CD4-positive, alpha-beta T cell treated with Interleukin-2 at 100 ng/mL for 4 hours (primary cell): ENCODE data around the gene CACNA1A.
A peak's percentile ranks its signal among the peaks of the same experiment; 100 is the strongest.

ENCODE experiments used
- DNase-seq: peaks from one replicate; pipeline ENCODE4 v3.0.0-alpha.2; 2020; ENCODE audit warnings: low spot score

The CACNA1A gene

DNA sequence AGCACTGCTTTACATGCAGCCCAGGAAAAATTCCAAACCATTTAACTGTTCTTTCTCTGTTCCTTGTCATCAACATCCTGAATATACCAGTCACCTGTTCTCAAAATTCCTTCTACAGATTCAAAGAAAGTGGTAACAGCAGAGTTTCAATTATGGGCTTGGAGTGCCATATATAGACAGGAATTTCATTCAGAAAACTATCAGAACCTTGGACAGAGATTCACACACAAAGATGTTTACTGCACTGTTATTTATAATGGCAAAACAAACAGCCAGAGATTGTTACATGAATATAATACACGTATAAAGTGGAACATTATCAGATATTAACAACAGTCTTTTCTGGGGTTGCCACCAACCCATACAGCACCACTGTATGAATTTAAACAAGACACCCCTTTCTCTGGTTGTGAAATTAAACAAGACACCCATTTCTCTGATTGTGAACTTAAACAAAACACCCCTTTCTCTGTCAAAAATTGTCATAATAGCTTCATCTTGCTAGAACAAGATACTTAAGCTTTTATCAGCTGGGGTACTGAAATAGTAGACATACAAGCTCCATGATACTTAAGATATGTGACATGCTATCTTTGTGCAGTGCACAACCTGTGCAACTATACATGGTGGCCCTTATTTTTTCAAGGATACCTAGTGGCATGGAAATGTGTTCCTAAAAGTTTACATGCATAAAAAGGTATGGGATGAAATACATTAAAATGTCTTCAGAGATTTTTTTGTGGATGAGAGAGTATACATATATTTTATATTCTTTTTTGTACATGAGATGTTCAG, 12.6 kb downstream of the CACNA1A start:
- no peak for DNase-seq

DNA sequence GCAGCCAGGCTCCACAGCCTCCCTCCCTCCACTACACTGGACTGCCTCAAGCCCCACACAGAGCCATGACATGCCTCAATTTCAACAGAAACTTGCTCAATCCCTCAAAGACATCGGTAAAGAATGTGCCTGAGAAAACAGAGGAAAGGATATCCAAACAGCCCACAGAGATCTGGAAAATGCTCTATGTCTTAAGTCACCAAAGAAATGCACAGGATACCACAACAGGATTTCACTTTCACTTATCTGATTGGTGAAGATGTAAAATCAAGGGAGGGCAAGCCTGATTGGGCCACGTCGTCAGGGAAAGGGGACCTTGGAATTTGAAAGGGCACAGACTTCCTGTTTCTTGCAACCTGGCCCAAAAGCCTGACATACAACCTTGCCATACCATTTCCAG, 14.2 kb downstream of the CACNA1A start:
- DNase-seq = no peak

DNA sequence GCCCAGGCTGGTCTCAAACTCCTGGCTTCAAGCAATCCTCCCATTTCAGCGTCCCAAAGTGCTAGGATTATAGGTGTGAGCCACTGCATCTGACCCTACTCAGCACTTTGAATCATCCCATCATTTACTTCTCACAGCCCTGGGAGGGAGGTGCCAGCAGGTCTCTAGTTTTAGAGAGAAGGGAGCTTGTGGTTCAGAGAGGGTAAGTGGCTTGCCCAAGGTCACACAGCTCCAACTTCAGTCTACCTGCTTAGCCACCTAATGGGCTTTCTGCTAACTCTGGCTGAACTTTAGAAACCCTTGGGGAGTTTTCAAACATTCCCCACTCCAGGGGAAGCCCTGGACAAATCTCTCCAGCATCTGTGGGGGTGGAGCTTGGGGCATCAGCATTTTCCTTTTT, 18.3 kb downstream of the CACNA1A start:
- DNase-seq = no peak

DNA sequence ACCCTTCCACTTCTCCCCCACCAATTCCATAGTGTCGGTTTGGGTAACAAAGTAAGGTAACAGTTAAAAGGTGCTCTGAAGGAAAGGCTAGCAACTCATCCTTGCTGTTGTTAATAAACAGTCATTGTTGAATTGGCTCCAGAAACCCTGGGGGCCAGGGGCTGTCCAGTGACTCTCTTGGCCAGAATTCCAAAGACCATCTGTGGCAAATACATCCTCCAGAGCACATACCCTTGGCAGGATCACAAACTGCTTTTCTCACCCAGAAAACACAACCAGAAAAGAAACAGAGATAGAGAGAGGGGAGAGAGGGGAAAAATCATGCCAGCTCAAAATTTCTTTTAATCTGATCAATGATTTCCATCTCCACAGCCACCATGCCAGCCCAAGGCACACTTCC, 22.1 kb downstream of the CACNA1A start:
- DNase-seq = no peak

DNA sequence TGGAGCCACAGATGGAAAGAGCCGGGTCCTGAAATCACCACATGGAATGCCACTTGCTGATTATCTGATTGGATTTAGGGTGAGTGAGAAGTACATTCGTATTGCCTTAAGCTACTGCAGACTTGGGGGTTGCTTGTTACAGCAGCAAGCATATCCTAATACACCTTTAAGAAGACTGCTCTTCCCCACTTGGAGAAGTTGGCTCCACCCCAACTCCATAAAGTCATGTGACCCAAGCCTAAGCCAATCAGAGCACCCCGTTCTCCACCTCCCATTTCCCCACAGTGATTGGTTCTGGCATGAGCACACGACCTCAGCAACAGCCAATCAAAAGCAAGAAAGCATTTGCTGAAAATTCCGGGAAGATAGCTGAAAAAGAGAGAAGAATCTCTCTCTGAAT, 23.1 kb downstream of the CACNA1A start:
- DNase-seq = no peak

DNA sequence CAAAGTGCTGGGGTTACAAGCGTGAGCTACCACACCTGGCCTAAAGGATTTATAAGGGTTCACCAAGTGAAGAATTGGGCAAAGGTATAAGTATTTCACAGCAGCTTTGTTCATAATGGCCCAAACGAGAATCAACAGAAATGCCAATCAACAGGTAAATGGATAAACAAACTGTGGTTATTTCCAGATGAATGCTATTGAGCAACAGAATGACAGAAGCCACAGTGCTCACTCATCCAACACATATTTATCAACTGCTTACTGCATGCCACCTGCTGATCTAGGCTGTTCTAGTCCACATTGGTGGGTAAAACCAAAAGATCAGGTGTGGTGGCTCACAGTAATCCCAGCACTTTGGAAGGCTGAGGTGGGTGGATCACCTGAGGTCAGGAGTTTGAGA, 27.7 kb downstream of the CACNA1A start:
- DNase-seq = no peak

DNA sequence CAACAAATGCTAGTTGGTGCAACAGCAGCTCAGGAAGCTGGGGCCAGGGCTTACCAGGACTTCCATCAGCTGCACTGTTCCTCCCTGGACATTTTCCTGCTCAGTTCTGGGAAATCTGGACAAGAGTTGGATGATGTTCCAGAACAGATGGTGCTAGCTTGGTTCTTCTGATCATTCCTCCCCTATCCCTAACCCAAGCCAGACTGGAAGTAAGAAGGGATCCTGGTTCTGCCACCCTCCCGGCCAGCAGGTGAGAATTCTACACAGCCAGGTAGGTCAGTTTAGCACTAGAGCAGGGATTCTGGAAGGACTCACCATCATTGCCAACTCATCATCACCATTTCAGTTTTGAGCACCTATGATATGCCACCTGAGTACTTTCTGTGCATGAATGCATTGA, 30.2 kb downstream of the CACNA1A start:
- DNase-seq = no peak

DNA sequence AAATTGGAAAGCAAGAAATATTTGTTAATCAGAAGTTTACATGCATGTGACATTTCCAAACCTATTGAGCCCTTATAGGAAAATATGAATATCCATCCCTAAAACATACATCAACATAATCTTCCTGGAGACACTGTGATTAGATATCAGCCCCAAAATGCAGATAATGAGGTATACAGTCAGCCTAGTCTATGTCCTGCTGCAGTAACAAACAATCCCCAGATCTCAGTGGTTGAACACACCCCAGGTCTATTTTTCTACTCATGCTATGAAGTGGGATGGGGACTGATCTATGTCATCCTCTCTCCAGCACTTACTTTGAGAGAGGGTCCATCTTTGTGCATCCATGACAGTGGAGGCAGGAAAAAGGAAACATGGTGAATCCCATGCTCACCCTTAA, 31.2 kb downstream of the CACNA1A start:
- no peak for DNase-seq

DNA sequence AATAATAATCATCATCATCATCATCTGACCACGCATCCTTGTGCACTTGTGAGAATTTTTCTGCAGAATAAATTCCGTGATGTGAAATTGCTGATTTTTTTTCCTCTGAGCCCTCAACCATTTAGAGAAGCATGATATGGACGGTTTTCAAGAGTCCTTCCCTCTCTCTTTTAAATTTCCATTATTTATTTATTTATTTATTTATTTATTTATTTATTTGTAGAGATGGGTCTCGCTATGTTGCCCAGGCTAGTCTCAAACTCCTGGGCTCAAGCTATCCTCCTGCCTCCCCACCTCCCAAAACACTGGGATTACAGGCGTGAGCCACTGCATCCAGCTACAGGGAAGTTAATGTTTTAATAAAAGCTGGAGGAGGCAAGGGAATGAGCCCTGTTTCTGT, 39.6 kb downstream of the CACNA1A start:
- no peak for DNase-seq

DNA sequence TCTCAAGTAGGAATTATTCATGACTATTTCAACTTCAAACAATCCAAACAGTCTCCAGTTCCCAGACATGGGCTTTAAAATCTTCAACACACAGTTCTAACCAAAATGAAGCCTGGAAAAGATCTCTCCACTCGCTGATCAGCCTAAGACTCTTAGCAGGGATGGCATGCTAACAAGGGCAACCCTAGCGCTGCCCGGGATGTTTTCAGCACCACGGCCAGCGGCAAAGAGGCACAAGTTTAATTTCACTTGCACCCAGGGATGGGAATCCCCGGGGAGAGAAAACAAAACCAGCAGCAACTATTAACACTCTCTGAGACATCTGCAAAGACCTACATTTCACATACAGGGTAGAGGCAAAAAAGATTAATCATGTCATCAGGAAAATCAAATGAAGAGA, 43.0 kb downstream of the CACNA1A start:
- no peak for DNase-seq

DNA sequence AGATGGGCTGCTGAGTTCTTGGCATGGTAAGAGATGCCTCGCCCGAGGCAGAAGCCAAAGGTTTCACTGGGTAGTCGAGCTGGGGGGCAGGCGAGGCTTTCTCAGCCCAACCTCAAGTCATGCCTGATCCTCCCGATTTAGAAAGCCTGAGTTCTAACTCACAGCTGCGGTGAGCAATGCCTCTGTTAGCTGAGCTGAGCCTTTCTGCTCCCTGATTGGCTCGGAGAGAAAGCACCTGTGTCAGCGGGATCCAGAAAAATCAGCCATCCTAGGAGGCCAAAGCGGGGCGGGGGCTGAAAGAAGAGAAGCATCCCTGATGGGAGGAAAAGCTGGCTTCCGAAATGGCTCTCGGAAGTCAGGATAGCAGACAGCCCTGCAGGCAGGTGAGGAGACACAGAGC, 44.7 kb downstream of the CACNA1A start:
- DNase-seq = no peak

DNA sequence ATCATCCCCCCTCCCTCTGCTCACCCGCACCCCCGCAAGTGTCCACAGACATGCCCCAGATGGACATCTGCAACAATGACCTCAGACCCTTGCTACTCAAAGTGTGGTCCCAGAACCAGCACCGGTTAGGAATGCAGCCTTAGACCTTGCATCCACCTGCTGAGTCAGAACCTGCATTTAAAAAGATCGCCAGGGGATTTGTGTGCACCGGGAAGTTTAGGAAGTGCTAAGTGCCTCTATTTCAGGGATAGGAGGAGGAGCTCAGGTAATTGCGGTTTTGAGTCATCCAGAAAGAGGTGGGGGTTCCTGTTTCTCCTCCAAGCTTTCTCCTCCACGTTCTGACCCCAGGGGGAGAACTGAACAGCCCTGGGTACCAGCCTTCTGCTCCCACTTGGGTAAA, 46.2 kb downstream of the CACNA1A start:
- no peak for DNase-seq

DNA sequence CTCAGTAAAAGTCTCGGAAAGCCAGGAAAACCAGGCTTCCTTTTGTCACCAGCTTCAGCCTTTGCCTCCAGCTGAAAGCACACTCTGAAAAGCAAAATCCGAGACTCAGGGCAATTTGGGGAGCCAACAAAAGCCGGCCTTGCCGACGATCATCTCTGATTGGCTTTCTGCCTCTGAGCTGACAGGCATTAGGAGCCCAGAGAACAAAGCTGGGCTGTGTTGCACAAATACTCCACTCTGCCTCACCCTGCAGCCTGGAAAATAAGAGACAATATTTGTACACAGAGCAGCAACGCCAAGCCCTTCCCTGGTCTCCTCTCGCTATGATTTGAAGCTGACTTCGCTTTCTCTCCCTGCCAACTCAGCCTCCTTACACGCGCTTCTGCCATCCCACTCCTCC, 46.9 kb downstream of the CACNA1A start:
- no peak for DNase-seq

DNA sequence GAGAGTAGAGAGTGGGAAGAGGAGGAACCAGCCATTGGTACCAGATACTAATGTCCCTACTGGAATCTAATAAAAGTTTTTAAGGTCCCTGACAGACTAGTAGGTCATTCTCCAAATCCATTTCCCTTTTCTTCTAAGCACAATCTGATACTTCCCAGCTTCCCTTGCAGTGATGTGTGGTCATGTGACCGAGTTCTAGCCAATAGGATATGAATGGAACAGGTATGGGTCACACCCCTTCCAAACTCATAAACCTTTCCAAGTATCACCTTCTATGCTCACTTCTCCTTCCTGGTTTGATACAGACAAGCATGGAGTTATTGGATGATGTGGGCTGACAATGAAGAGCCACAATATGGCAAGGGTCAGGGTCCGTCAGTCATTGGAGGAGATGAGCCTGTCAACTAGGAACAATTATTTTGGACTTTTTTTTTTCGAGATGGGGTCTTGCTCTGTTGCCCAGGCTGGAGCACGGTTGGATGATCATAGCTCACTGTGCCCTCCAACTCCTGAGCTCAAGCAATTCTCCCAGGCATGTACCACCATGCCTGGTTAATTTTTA, 54.8 kb downstream of the CACNA1A start:
- DNase-seq = no peak

DNA sequence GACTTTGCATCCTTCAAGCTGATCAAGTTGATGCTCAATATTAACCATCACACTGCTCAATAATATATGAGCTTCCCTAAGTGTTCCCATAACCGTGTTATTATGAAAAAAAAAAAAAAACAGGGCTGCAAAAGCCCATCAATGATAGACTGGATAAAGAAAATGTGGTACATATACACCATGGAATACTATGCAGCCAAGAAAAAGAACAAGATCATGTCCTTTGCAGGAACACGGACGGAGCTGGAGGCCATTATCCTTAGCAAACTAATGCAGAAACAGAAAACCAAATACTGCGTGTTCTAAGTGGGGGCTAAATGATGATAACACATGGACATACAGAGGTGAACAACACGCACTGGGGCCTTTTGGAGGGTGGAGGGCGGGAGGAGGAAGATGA, 58.3 kb downstream of the CACNA1A start:
- DNase-seq = no peak

DNA sequence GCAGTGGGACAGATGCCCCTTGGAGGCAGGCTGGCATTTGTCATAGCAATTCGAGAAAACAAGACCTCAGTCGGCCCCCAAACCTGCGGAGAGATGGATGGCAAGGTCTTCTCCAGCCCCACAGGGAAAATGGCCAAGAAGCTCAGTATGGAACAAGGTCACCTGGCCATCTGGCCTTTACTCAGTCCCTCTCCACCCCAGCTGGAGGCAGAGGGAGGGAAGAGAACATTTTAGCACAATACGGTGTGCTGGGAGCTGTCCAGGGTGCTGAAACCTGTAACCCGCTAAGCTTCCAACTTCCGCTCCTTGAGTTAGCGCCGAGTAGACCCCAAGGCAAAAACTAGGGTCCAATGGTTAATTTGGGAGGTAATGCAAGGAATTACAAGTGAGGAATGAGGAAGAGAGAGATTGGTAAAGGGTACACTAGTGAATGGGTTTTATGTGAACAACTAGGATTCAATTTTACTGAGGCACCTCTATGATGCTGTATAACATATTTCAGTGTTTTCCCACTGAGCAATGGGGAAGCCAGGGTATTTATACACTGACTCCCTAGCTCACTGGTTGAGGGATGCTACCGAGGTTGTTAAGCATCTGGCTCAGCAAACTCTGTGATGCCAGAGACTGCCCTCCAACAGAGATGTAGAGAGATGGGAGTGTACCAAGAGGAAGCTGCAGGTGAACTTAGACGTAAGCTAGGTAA, 64.3 kb downstream of the CACNA1A start:
- peak; percentile 22 for DNase-seq

DNA sequence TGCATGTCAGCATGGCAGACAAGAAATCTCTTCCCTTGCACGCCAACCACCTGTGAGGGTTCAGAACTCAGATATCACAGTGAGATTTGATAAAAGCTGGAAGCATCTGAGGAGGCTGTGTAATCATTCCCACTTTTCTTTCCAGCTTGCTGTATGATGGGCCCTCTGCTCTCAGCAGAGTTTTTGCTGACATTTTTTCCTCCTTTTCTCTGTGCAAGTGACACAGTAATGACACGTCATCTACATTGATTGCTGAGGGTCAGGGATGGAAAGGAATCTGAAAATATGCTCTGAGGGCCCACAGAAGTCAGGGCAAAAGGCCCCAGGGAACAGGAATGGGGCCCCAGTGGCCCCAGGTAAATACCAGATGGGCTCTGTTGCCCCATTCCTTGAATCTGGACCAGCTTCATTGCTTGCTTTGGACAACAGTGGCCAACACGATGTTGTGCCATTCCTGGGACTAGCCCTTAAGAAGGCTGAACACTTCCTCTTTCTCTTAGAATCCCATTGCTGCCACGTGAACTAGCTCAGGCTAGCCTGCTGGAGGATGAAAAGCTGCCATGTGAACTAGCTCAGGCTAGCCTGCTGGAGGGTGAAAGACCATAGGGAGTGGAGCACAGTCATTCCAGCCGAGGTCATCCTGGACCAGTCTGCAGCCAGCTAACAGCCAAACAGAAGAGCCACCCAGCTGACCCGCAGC, 68.2 kb downstream of the CACNA1A start:
- no peak for DNase-seq

DNA sequence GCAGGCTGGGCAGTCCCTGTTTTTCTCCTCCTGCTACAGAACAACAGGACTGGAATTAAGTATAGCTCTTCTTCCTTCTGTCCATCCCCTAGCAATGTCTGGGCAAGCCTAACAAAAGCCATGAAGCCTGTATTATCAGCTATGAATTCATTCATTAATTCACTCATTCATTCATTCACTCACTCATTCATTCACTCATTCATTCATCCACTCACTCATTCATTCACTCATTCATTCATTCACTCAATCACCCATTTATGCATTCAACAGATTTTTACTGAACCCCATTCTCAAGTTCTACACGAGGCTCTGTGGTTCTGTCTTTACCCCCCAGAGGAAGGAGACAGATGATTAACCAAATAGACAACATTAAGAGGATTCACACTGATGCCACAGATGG, 69.9 kb downstream of the CACNA1A start:
- no peak for DNase-seq

DNA sequence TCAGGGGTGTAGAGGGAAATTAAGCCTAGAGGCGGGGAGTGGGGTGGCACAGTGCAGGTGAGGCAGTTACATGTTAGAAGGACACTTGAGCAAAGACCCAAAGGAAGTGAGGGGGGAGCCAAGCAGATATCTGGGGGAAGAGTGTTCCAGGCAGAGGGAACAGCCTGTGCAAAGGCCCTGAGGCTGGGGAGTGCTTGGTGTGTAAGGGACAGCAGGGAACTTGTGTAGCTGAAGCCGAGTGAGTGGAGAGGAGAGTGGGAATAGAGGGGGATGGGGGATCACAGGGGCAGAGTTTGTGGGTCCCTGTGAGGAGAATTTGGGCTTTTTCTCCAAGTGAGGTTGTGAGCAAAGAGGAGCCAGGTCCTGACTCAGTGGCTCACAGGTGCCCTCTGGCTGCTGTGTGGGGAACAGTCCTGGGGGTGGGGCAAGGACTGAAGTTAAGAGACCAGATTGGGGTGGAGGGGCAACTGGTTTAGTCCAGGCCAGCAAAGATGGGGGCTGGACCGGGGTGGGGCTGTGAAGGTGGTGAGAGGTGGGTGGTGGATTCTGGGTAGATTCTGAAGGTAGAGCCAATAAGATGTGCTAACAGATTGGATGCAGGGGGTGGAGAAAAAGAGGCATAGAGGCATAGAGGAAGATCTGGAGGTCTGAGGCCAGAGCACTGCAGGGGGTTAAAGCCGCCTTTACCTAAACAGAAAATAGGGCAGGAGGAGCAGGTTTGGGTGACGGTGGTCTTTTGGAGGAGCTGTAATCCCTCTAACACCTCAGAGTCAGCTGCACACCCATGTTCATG, 75.3 kb downstream of the CACNA1A start:
- DNase-seq = peak; percentile 39

DNA sequence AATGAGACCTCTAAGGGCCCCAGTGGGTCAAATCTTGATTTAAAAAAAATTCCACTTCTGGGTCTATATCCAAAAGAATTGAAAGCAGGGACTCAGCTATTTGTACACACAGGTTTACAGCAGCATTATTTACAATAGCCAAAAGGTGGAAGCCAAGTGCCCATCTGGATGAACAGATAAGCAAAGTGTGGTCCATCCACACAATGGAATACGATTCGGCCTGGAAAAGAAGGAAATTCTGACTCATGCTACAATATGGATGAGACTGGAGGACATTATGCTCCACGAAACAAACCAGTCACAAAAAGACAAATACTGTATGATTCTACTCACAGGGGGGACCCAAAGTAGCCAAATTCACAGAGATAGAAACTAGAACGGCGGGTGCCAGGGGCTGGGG, 76.7 kb downstream of the CACNA1A start:
- no peak for DNase-seq

DNA sequence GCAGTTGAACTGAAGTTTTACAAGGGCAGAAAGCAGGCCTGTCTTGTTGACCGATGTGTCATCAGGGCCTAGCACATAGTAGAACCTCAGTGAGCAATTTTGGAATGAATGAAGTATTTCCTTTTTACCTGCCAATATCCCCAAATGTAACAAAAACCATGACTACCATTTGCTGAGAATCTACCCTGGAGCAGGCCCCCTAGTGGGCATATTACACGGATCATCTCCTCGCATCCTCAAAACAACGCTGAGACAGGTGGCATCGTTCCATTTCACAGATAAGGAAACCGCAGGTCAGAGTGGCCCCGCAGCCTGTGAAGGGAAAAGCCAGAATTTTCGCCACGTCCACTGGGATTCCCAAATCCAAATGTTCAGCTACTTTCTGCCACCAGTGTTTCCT, 77.9 kb downstream of the CACNA1A start:
- DNase-seq = no peak
